OCI-LY7 (cell line): ENCODE data around the gene CLEC5A.

Source experiments
- EZH2phosphoT487 ChIP-seq: fragments of 200-600 bp; sonication (generic); IDR thresholded peaks from 2 replicates; pipeline ENCODE4 v1.6.1; 2018; ENCODE audit warnings: low read depth, borderline replicate concordance, mild to moderate bottlenecking, mixed run types, antibody characterized with exemption, low read length, moderate library complexity, mixed read lengths
- TF ChIP-seq, protein P1 (sequence below): fragments of 200-600 bp; sonication (generic); conservative IDR thresholded peaks from 2 replicates; pipeline ENCODE4 v1.5.1; 2014; ENCODE audit warnings: mild to moderate bottlenecking, antibody characterized with exemption, low read length, moderate library complexity, mixed read lengths

DNA sequence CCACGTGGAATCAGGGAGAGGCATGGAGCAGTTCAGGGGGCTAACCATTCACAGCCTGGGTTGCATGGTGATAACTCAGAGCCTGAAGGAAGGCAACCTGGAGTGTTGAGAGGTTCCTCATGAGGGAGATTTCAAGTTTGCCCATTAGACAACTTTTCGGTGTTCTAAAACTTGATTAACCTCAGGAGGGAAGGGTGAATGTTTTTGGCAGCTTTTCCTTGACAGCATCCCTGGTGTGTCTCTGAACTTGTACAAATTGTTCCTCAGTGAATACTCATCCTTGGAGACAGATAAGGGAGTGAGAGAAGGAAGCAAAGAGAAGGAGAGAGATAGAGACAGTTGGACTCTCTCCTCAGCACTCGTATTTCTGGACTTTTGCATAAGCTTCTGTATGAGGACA, 30.7 kb downstream of the CLEC5A start, which contains the start of gene OR9A4:
- TF ChIP-seq, protein P1, sequence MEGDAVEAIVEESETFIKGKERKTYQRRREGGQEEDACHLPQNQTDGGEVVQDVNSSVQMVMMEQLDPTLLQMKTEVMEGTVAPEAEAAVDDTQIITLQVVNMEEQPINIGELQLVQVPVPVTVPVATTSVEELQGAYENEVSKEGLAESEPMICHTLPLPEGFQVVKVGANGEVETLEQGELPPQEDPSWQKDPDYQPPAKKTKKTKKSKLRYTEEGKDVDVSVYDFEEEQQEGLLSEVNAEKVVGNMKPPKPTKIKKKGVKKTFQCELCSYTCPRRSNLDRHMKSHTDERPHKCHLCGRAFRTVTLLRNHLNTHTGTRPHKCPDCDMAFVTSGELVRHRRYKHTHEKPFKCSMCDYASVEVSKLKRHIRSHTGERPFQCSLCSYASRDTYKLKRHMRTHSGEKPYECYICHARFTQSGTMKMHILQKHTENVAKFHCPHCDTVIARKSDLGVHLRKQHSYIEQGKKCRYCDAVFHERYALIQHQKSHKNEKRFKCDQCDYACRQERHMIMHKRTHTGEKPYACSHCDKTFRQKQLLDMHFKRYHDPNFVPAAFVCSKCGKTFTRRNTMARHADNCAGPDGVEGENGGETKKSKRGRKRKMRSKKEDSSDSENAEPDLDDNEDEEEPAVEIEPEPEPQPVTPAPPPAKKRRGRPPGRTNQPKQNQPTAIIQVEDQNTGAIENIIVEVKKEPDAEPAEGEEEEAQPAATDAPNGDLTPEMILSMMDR, result no peak
- TF ChIP-seq EZH2phosphoT487, result no peak
